ACHN (cell line): ENCODE results near the gene LRRC23.
"Not testable (repeated sequence)": the region's sequence is repeated elsewhere in the genome, so short reads cannot be mapped to it uniquely, and the experiment has no call there.

Experiments used
- DNase-seq: peaks from one replicate; pipeline ENCODE4 v3.0.0-alpha.2; 2015
- in situ Hi-C: cut with HindIII; loops from 2 replicates; pipeline ENCODE4 v1.10.0; 2017; ENCODE audit warnings: low sequenced_read_pairs, low pct_ligation_motif_present, low pct_unique_long_range_greater_than_20kb

Gene LRRC23

DNA sequence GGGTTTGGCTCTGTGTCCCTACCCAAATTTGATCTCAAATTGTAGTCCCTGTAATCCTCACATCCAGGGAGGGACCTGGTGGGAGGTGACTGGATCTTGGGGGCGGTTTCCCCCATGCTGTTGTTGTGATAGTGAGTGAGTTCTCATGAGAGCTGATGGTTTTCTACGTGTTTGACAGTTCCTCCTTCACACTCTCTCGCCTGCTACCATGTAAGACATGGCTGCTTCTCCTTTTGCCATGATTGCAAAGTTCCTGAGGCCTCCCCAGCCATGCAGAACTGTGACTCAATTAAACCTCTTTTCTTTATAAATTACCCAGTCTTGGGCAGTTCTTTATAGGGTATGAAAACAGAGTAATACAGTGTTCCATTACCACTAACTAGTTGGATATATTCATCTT lies 10.3 kb upstream of the LRRC23 start:
- DNase-seq: no peak
- in situ Hi-C loops: no loop called here

DNA sequence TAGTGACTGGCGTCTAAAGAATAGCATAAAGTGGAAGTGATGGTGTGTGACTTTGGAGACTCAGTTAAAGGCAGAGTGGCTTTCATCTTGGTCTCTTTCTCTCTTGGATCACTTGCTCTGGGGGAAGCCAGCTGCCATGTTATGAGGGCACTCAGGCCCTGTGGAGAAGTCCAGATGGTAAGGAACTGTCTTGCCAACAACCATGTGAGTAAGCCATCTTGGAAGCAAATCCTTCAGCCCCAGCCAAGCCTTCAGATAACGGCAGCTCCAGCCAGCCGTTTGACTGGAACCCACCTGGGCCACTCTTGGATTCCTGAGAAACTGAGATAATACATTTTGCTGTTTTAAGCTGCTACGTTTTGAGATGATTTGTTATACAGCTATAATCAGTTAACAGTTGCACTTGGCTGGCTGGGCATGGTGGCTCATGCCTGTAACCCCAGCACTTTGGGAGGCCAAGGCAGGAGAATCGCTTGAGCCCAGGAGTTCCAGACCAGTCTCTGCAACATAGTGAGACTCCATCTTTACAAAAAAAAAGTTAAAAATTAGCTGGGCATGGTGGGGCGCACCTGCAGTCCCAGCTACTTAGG lies 7.7 kb upstream of the LRRC23 start:
- DNase-seq: no peak
- in situ Hi-C loops: no loop called here

DNA sequence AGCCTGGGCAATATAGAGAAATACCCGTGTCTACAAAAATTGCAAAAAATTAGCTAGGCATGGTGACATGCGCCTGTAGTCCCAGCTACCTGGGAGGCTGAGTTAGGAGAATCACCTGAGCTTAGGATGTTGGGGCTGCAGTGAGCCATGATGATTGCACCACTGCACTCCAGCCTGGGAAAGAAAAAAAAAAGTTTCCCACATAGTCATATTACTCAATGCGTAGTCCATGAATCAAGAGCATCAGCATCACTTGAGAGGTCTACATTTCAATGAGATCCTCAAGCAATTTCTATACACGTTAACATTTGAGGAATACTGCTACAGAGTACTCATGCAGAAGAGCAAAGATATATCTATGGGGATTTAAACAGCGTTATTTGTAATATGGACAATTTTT lies 5.2 kb upstream of the LRRC23 start:
- no peak for DNase-seq
- in situ Hi-C loops: no loop called here

DNA sequence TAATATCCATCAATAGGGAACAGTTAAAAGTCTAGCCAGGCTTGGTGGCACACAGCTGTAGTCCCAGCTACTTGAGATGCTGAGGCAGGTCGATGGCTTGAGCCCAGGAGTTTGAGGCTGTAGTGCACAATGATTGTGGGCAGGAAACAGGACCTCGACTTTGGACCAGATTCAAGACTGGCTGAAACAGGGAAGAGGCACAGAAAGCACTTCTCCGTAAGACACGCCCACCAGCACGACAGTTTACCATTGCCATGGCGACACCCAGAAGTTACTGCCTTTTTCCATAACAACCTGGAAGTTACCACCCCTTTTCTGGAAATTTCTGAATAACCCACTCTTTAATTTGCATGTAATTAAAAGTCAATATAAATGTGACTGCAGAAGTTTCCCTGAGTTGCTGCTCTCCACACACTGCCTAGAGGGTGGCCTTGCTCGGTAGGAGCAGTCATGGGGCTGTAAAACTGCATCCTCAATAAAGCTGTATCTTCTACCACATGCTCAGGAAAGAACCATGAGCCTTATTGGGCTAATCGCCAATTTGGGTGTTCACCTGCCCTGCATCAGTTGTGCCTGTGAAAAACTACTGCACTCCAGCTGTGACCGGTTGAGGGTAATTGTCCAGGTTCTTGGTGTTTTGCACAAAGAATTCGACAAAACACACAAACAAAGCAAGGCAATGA lies 4.6 kb upstream of the LRRC23 start:
- no peak for DNase-seq
- in situ Hi-C loops: no loop called here

DNA sequence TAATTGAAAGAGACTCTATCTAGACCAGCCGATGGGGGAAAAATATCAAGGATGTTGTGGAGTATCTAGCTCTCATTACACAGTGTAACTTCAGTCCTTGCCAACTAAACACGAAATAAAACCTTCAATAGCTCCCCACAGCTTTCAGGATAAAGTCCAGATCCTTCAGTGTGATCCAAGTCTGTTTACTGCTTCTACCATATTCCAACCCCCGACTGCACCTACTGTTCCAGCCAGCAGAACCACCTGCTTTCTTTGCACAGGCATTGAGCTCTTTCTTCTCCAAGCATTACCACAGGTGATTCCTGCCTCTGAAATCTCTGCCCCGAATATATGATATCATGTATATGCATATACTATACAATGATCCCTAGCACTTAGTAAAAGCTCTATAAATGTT lies 2.2 kb upstream of the LRRC23 start:
- no peak for DNase-seq
- in situ Hi-C loops: no loop called here

DNA sequence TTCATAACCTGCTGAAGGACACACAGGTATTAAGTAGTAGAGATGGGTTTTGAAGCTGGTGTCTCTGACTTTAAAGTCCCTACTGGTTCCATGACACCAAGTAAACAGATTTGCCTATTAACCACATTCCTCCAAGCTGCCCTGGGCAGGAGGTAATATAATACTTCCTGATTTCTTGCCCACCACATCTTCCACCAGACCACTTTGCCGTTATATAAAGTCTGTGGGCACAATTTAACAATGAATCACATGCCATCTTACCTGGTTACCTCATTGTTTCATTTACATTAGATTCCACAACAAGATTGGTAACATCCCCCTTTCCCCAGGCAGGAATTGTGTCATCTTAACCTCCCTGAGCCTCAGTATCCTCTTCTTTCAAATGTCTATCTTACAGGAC lies 900 bp upstream of the LRRC23 start:
- DNase-seq: no peak
- in situ Hi-C loops: no loop called here

DNA sequence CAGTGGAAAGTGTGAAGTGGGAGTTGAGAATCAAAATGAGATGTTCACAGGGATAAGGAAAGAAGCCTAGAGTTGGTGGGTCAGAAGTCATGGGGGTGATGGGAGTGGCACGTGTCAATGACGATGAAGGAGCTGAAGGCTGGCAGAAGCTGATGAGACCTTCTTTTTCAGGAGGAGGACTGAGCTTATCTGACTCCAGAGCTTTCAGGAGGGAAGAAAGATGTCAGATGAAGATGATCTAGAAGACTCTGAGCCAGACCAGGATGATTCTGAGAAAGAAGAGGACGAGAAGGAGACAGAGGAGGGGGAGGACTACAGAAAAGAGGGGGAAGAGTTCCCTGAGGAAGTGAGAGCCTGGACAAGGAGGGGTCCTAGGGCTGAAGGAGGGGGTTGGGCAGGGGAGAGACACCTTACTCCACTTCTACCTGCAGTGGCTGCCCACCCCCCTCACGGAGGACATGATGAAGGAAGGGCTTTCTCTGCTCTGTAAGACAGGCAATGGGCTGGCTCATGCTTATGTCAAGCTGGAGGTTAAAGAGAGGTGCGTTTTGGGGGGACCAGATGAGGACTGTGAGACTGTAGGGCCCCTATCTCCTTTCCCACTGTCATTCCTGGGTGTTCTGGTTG lies 905 bp downstream of the LRRC23 start:
- no peak for DNase-seq
- in situ Hi-C loops: no loop called here

DNA sequence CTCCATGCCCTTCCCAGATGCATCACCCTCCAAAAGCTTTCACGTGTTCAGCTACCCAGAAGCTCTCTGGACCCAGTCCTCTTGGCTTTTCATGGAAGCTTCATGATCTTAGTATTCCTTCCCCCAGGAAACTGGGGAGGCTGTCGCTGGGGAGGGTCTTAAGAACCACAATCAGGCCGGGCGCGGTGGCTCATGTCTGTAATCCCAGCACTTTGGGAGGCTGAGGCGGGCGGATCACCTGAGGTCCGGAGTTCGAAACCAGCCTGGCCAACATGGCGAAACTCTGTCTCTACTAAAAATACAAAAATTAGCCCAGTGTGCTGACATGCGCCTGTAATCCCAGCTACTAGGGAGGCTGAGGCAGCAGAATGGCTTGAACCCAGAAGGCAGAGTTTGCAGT lies 3.5 kb downstream of the LRRC23 start:
- in situ Hi-C loops, DNase-seq: not testable (repeated sequence)

DNA sequence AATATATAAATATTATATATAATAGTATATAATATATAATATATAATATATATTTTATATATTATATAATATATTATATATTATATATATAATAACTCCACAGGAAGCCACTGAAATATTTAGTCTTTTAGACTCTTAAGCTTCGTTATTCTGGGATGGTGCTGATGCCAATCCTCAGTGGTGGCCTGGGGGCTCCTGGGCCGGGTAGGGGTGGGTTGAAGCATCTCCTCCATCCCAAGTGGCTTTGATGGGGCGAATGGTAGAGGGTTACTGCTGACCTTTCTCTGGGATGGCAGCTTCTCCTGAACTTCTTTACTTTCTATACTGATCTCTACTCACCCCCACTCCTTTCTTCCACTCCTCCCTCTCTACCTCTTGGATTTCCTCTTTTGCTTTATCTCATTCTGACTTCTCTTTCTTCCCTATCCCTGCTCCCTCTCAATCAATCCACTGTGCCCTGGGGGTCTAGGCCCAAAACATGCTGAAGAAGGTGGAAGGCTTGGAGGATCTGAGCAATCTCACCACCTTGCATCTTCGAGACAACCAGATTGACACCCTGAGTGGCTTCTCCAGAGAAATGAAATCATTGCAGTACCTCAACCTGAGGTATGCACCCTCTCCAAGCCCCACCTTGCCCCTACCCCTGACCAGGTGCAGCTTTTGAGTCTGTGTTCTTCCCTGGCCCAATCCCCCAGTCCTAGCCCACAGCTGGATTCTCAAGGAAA lies 5.0 kb downstream of the LRRC23 start:
- in situ Hi-C loops: no loop called here
- DNase-seq: no peak

DNA sequence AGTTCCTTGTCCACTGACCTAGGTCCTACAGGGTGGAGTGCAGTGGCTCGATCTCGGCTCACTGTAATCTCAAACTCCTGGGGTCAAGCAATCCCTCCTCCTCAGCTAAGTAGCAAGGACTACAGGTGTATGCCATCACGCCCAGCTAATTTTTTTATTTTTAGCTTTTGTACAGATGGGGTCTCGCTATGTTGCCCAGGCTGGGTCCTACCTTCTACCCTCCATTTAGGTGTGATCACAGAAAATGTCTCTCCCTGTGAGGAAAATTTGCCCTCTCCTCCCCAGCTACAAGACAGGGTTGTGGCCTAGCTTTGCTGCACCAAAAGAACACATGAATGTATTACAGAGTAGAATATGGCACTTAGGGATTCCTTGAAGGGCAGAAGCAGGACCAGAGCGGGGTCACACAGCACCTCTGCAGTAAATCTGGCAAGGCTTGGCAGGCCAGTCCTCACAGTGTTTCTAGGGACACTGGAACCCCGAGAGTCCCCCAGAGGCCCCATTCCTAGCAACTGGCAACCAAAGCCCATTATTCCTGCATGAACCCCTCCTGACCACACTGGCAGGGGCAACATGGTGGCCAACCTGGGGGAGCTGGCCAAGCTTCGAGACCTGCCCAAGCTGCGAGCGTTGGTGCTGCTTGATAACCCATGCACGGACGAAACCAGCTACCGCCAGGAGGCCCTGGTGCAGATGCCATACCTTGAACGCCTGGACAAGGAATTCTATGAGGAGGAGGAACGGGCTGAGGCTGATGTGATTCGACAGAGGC lies 7.7 kb downstream of the LRRC23 start:
- no peak for DNase-seq
- in situ Hi-C loops: no loop called here

DNA sequence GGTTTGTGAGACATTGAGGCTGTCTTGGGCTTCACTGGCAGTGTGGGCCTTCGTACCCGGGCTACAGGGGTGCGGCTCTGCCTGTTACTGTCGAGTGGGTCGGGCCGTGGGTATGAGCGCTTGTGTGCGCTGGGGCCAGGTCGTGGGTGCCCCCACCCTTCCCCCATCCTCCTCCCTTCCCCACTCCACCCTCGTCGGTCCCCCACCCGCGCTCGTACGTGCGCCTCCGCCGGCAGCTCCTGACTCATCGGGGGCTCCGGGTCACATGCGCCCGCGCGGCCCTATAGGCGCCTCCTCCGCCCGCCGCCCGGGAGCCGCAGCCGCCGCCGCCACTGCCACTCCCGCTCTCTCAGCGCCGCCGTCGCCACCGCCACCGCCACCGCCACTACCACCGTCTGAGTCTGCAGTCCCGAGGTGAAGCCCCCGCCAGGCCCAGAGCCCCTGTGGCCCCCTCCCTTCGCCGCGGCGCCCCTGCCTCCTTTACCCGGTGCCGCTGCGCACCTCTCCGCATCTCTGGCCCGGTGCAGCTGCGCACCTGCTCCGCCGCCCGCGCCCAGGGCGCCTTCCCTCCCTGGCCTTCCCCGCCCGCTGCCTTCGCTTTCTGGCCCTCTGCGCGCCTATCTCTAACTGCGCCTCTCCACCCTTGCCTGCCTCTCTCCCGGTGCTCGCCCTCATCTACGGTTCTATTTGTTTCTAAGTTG lies 9.8 kb downstream of the LRRC23 start, which contains the start of gene ENO2:
ENO2 (plus strand) TSS at position 335 of the 701 bp plus-strand sequence. CDS start 1,253 bp downstream, outside the sequence.
- DNase-seq: peak; percentile 79
- in situ Hi-C loops: no loop called here

DNA sequence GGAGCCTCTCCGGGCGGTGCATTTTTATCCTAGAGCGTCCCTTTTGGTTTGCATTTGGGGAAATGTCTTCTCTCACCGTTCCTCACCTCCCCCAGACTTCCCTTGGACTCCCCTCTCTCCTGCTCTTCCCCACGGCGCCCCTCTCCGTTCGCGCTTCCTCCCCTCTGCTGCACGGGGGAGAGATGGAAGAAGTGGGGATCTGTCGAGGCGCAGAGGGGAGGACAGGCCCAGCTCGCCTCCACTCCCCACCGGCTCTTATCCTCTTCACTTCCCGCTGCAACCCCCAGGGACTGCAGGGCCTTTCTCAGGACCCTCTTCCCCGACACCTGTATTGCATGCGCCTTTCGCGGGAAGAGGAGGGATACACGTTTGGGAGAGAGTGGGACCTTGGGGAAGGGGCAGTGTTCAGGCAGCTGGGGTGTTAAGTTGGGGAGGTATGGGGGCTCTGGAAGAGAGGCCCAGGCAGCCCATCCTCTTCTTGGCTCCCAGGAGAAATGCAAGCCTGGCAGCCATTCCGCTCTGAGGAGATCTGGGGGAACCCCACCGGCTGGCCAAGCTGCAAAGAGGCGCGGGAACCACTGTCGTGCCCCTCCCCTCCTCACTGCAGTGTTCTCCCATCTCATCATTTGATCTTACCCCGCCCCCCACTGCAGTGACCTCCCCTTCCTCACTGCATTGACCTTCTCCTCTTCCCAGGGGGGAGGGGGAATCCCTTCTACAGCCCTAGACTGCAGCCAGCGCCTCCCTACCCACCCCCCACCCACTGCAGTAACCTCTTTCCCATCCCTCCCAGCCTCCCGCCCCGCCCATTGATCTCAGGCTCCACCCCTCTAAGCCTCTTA lies 10.5 kb downstream of the LRRC23 start:
- in situ Hi-C loops: no loop called here
- peak; percentile 48 for DNase-seq

DNA sequence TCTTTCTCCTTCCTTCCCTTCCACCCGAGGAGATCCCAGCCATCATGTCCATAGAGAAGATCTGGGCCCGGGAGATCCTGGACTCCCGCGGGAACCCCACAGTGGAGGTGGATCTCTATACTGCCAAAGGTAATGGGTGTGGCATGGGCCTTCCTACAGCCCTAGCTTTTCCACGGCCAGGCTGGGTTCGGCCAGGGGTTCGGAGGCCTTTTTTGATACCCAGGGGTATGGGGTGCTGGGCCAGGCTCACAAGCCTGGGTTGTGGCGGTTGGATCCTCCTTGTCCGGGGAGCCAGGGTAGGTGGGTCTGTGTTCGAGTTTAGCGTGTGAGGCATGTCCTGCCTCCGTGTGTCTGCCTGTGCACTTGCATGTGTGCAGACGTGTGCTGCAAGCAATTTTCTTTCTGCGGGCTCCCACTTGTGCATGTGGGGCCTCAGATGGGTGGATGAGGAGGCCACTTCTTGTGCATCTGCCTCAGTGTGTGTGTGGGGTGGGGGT lies 11.2 kb downstream of the LRRC23 start:
- in situ Hi-C loops: no loop called here
- no peak for DNase-seq

DNA sequence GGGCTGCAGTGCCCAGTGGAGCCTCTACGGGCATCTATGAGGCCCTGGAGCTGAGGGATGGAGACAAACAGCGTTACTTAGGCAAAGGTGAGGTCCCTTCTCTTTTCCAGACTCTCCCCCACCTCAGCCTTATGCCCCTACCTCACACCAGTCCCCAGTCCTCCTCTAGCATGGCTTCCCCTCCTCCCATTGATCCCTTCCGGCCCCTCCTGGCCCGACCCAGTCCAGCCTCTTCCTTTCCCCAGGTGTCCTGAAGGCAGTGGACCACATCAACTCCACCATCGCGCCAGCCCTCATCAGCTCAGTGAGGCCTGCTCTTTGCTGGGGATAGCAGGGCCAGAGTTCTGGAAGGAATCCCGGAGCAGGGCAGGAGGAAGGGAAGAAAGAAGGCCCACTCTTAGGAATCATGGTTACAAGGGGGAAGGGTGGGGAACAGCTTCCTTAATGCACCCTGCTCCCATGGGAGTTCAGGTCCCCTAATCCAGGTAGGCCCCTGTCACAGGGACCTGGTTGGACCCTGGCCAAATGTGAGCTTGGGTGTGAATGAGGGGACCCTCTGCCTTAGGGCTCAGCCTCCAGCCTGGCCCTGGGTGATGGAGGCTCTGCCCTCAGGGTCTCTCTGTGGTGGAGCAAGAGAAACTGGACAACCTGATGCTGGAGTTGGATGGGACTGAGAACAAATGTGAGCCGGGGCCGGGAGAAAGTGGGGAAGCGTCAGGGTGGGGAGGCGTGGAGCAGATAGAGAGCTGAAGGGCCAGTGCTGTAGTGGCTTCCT lies 12.0 kb downstream of the LRRC23 start:
- DNase-seq: no peak
- in situ Hi-C loops: no loop called here

DNA sequence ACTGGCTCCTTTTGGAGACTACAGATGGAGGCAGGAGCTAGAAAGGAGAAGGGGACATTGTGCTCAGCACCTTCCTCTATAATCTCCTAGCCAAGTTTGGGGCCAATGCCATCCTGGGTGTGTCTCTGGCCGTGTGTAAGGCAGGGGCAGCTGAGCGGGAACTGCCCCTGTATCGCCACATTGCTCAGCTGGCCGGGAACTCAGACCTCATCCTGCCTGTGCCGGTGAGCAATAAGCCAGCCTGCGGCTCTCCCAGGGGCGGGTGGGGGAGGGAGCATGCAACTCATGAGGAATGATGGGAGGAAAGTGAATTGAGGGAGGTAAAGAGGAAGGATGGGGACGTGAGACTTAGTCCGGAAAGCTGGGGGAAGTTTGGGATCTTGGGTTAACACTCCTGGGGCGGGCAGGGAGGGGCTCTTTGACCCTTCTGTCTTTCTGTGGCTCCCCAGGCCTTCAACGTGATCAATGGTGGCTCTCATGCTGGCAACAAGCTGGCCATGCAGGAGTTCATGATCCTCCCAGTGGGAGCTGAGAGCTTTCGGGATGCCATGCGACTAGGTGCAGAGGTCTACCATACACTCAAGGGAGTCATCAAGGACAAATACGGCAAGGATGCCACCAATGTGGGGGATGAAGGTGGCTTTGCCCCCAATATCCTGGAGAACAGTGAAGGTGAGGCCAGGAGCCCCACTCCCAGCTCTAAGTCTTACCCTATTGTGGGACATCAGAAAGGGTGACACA lies 13.0 kb downstream of the LRRC23 start:
- in situ Hi-C loops: no loop called here
- DNase-seq: peak; percentile 25

DNA sequence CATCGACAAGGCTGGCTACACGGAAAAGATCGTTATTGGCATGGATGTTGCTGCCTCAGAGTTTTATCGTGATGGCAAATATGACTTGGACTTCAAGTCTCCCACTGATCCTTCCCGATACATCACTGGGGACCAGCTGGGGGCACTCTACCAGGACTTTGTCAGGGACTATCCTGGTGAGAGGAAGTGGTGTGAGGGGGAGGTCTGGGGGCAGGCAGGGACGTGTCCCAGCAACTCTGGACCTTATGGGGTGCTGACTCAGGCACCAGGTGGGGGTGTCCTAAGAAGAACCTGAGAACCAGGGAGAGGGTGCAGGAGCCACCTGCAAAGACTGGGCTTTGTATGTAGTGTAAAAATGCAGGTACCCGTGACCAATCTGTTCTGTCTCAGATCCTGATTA lies 15.0 kb downstream of the LRRC23 start:
- no peak for DNase-seq
- in situ Hi-C loops: no loop called here
